Left renal cortex interstitium (tissue), 4 donors: Measurements from ENCODE around the gene MAOB. TPM values are rescaled to one million over a fixed set of nuclear protein-coding genes. Genes with fewer than 3 reads are reported as not detected.
"Not testable (repeated sequence)": the region's sequence is repeated elsewhere in the genome, so short reads cannot be mapped to it uniquely, and the experiment has no call there.

Source experiments
- DNase-seq, 4 donors: peaks; one replicate each; pipeline ENCODE4 v3.0.0-alpha.2; 2013; ENCODE audit warnings: low read depth in 4 of 4, low spot score in 2 of 4, missing footprints in 1 of 4
- polyA plus RNA-seq, 4 donors: library from polyadenylated mRNA; unstranded; fragments of 120-200 nt; gene quantifications; one replicate each; pipeline ENCODE4 v1.2.1, GENCODE V29; 2013; ENCODE audit not compliant: insufficient read length in 4 of 4

Gene MAOB
- polyA plus RNA-seq, 4 donors: 42.2 to 55.2 (median 45.9) TPM

GRCh38 chrX:43785930-43786591, 96.2 kb downstream of the MAOB start:
- no peak for DNase-seq

DNA sequence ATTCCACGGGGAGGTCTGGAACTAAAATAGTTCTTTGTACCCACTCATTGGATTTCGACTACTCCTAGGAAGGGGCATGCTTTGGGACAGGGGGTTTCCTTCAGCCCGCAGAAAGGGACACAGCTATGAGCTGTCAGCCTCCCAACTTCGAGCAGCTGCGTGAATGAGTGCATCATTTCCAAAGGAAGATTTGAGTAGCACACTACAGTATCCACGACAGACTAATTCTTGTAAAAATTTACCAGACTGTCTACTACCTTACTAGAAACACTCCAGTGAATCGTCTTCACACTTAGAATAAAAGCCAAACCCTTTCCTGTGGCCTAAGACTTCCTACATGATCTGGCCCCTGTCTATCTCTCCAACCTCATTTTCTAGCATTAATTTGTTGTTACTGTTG, 124.2 kb downstream of the MAOB start:
- no peak for DNase-seq

GRCh38 chrX:43756076-43756475, 126.2 kb downstream of the MAOB start:
- no peak for DNase-seq

- DNase-seq: no peak
These were observed 128.6 kb downstream of the MAOB start for GRCh38 chrX:43753637-43754036.

- DNase-seq: peak in 3 of 4 donors; percentile 18 to 23 (median 23)
These were observed 132.0 kb downstream of the MAOB start for GRCh38 chrX:43750248-43750676.

DNA sequence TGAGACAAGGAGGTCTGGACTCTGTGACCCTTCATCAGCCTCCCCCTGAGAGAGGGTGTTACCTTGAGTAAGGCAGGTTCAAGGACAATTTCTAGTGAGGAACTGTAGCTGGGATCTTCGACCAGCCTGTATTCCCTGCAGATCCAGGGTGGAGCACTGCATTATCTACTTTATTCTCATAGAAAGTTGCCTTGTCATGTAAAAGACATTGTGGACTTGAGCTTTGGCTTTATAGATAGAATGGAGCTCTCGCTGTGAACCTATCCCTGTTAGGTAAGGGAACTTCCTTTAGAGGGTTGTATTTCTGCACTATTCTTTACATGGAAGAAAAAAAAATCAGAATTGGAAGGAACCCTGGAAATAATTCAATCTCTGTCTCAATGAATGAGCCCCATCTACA, 134.8 kb downstream of the MAOB start:
- DNase-seq: no peak

DNA sequence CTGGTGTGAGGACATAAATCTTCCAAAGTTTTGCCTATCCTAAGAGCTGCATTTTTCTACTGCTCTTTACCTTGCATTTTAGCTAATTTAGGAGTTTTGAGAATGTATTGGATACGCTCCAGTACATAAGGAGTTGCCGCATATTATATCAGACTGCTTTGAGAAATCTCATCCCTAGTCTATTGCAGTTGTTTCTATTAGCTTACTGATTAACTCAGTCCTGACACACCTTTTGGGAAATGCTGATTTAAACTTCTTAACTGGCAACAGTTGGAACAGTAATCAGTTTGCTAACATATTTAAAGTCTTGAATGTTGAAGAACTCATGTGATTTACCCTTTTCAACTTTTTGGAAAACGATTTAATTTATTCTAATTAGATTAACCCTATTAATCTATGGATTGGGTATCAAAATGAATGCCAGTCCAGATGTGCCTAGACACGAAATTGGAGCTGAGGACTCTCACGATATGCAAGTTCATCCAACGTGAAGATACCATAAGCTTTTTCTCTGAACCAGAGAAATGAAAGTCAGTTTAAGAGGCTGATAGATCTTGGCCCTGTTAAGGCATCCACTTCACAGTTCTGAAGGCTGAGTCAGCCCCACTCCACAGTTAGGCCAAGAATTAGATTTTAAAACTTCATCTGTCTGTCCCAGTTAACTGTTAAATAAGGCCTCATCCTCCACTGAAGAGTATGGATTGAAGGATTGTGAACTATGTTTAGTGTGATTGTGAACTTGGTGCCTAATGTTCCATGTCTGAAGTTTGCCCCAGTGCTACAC, 136.1 kb downstream of the MAOB start:
- no peak for DNase-seq

DNA sequence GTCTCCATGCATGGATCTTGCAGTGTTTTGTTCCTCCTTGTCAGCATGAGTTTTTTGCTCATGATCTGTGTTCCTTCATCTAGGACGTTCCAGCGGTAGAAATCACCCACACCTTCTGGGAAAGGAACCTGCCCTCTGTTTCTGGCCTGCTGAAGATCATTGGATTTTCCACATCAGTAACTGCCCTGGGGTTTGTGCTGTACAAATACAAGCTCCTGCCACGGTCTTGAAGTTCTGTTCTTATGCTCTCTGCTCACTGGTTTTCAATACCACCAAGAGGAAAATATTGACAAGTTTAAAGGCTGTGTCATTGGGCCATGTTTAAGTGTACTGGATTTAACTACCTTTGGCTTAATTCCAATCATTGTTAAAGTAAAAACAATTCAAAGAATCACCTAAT, 138.0 kb downstream of the MAOB start:
- no peak for DNase-seq

GRCh38 chrX:43743100-43743822, 139.0 kb downstream of the MAOB start:
- DNase-seq: no peak

GRCh38 chrX:43741843-43742573, 140.2 kb downstream of the MAOB start:
- no peak for DNase-seq

- no peak for DNase-seq
These were observed 146.3 kb downstream of the MAOB start for GRCh38 chrX:43735957-43736356.

- no peak for DNase-seq
These were observed 146.7 kb downstream of the MAOB start for GRCh38 chrX:43735534-43735933.

DNA sequence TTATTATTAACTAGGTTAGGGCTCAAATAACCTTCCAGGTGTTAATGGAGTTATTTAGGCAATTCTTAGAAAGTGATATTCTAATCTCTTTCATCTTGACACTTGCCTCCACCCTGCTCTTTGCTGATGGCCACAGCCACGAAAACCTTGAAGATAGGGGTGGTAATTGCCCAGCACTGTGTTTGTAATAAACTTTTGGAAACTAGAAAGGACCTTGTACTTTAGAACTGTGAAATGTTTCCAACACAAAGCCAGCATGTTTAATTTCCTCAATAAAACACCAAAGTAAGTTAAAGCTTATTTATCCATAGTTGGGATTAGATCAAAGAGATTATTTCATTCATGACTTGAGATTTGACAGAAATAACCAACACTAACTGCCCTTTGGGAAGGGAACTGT, 147.8 kb downstream of the MAOB start:
- DNase-seq: no peak

- no peak for DNase-seq
These were observed 148.6 kb downstream of the MAOB start for GRCh38 chrX:43733699-43734098.

GRCh38 chrX:43731086-43731485, 151.2 kb downstream of the MAOB start:
- no peak for DNase-seq

- no peak for DNase-seq
These were observed 153.3 kb downstream of the MAOB start for GRCh38 chrX:43728966-43729365.

GRCh38 chrX:43728002-43728401, 154.2 kb downstream of the MAOB start:
- DNase-seq: no peak

- not testable (repeated sequence) for DNase-seq
These were observed 155.0 kb downstream of the MAOB start for GRCh38 chrX:43727254-43727653.

- not testable (repeated sequence) for DNase-seq
These were observed 157.0 kb downstream of the MAOB start for GRCh38 chrX:43725227-43725626.

DNA sequence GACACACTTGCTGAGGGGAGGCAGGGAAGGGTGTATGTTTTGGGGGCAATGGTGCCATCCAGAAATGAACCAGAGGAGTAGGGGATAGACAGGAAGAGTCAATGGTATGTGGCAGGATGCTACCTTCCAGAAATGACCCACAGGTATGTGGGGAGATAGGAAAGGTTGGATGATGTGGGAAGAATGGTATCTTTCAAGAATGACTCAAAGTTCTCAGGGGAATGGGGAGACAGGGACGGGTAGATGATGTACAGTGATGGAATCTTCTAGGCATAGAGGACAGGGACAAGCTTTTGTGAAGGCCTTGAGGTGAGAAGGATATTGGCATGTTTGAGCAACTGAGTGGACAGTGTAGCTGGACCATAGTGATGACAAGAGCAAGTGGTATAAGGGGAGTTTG, 161.3 kb downstream of the MAOB start:
- DNase-seq: no peak

DNA sequence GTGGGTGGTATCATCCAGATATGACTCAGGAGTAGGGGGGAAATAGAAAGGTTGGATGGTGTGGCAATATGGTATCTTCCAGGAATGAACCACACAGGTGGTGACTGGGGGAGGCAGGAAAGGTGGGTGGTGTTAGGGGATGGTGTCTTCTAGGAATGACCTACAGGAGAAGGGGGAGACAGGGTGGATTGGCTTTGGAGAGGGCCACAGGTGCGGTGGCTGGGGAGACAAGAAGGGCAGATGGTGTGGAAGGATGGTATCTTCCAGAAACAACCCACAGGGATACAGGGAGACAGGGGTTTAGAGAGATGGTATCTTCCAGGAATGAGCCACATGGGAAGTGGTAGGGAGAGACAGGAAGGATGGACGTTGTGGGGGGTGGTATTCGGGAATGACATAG, 162.2 kb downstream of the MAOB start:
- DNase-seq: no peak
